WERI-Rb-1 (cell line): ENCODE measurements around the gene PTPRN2.

Experiments
- DNase-seq: peaks from one replicate; pipeline ENCODE4 v3.0.0-alpha.2; 2020
- H3K27ac ChIP-seq: fragments of 250-450 bp; sonication (Bioruptor Pico); 2 replicates; pipeline ENCODE4 v1.5.1; 2020; ENCODE audit warnings: mild to moderate bottlenecking, moderate library complexity
- H3K27me3 ChIP-seq: fragments of 250-450 bp; sonication (Bioruptor Pico); 2 replicates; pipeline ENCODE4 v1.5.1; 2021; ENCODE audit warnings: mild to moderate bottlenecking, low read depth, moderate library complexity; ENCODE audit not compliant: insufficient read depth, severe bottlenecking
- H3K36me3 ChIP-seq: fragments of 250-450 bp; sonication (Bioruptor Pico); 2 replicates; pipeline ENCODE4 v1.5.1; 2020; ENCODE audit warnings: mild to moderate bottlenecking, moderate library complexity
- H3K4me3 ChIP-seq: 2 replicates; pipeline ENCODE4 v1.5.1; 2011; ENCODE audit warnings: low read depth, mild to moderate bottlenecking, control low read depth, low read length
- H3K9me3 ChIP-seq: fragments of 250-450 bp; sonication (Bioruptor Pico); 2 replicates; pipeline ENCODE4 v1.5.1; 2021; ENCODE audit warnings: mild to moderate bottlenecking, moderate library complexity; ENCODE audit not compliant: severe bottlenecking
- CTCF ChIP-seq: IDR thresholded peaks from 2 replicates; pipeline ENCODE4 v1.5.1; 2011; ENCODE audit warnings: low read depth, mild to moderate bottlenecking, control low read depth, inconsistent platforms, low read length

PTPRN2 gene

GRCh38 chr7:158032561-158033115, 555.0 kb downstream of the PTPRN2 start:
- no peak for TF ChIP-seq CTCF
- no peaks in the 10 kb centered on the region for H3K27me3 ChIP-seq
- H3K9me3 ChIP-seq = no peaks in the 10 kb centered on the region
- H3K4me3 ChIP-seq = no peak overlapping the region
- no peaks in the 10 kb centered on the region for H3K36me3 ChIP-seq
- H3K27ac ChIP-seq = no peak overlapping the region
- no peak for DNase-seq

GRCh38 chr7:158031867-158032308, 555.7 kb downstream of the PTPRN2 start:
- H3K36me3 ChIP-seq = no peaks in the 10 kb centered on the region
- H3K27ac ChIP-seq = no peak overlapping the region
- no peaks in the 10 kb centered on the region for H3K27me3 ChIP-seq
- TF ChIP-seq CTCF = no peak
- no peak for DNase-seq
- no peaks in the 10 kb centered on the region for H3K9me3 ChIP-seq
- H3K4me3 ChIP-seq = no peak overlapping the region

GRCh38 chr7:158030566-158030965, 557.1 kb downstream of the PTPRN2 start:
- Histone ChIP-seq H3K9me3 (no peaks in the 10 kb centered on the region), H3K4me3 (no peak overlapping the region), H3K27me3 (no peaks in the 10 kb centered on the region), H3K27ac (no peak overlapping the region), H3K36me3 (no peaks in the 10 kb centered on the region)
- no peak for TF ChIP-seq CTCF
- no peak for DNase-seq

- no peak overlapping the region for H3K27ac ChIP-seq
- H3K4me3 ChIP-seq = no peak overlapping the region
- TF ChIP-seq CTCF = no peak
- no peaks in the 10 kb centered on the region for H3K9me3 ChIP-seq
- H3K36me3 ChIP-seq = no peaks in the 10 kb centered on the region
- H3K27me3 ChIP-seq = no peaks in the 10 kb centered on the region
- DNase-seq = no peak
These were observed 557.6 kb downstream of the PTPRN2 start for GRCh38 chr7:158030071-158030470.

- Histone ChIP-seq H3K36me3 (no peaks in the 10 kb centered on the region), H3K4me3 (no peak overlapping the region), H3K9me3 (no peaks in the 10 kb centered on the region), H3K27me3 (no peaks in the 10 kb centered on the region), H3K27ac (no peak overlapping the region)
- no peak for TF ChIP-seq CTCF
- DNase-seq = no peak
These were observed 558.1 kb downstream of the PTPRN2 start for GRCh38 chr7:158029509-158029908.

GRCh38 chr7:158028971-158029370, 558.7 kb downstream of the PTPRN2 start:
- no peak for DNase-seq
- Histone ChIP-seq H3K36me3 (no peaks in the 10 kb centered on the region), H3K27me3 (no peaks in the 10 kb centered on the region), H3K9me3 (no peaks in the 10 kb centered on the region), H3K4me3 (no peak overlapping the region), H3K27ac (no peak overlapping the region)
- no peak for TF ChIP-seq CTCF
